ENCODE measurements around the gene KREMEN1.
"Not testable (repeated sequence)": the region's sequence is repeated elsewhere in the genome, so short reads cannot be mapped to it uniquely, and the experiment has no call there.

The KREMEN1 gene

DNA sequence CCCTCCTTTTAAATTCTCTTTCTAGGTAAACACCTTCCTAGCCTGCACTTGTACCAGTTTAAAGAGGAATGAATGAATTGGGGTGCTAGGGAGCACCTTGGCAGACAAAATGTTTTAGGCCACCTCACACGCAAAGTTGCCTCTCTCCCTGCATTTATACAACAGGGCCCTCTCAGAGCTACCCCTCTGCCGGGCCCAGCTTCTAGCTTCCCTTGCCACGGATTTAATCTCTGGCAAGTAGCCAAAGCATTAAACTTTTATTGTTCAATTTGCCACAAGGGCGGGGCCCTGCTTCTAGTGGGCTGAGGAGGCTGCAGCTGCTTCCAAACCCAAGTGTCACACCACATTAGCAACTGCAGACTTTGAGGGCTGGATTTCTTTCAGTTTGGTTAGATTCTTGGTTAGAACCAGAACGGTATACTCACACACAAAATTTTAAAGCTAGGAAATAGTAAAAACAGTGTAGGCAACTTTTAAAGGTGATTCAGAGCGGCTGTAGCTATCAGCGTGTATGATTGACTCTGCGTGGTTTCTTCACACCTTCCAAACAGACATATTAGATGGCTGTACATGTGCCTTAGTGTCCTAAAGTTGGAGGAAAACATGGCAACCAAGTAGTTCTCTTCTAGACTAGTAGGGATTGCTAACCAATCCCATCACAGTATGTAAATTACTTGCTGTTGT lies 6.5 kb downstream of the KREMEN1 start:
- DNase-seq: peak; percentile 91

DNA sequence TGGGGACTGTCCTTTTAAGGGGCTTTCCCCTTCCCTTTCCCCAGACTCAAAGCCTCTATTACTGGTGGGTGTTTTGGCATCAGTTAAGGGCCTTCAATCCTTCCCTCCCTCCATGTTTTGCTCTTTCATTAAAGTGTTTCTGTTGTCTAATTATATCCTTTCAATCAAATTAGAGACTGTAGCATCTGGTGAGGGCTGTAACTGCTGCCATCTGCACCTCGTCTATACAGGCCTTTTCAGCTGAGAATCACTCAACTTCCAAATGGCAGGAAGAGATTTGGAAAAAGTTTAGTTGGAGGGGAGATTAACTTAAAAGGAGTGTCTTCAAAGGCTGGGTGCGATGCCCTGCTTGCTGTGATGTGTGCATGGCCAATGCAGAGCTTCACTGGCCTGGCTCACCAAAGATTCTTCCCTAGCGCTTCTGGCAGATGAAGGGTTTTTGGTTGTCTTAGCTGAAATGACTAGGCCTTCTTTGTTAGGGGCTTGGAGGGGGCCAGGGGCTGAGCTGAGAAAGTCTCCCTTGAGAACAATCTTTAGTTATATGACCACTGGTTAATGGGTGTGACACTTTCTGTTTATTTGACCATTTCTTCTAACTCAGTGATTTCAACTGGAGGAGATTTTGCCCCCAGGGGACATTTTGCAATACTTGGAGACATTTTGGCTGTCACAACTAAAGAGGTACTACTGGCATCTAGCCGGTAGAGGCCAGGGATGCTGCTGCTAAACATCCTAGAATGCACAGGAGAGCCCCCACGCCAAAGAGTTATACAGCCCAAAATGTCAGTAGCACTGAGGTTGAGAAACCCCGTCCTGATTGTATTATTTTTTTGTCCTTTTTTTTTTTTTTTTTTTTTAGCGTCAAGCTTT lies 7.5 kb downstream of the KREMEN1 start:
- DNase-seq: no peak

DNA sequence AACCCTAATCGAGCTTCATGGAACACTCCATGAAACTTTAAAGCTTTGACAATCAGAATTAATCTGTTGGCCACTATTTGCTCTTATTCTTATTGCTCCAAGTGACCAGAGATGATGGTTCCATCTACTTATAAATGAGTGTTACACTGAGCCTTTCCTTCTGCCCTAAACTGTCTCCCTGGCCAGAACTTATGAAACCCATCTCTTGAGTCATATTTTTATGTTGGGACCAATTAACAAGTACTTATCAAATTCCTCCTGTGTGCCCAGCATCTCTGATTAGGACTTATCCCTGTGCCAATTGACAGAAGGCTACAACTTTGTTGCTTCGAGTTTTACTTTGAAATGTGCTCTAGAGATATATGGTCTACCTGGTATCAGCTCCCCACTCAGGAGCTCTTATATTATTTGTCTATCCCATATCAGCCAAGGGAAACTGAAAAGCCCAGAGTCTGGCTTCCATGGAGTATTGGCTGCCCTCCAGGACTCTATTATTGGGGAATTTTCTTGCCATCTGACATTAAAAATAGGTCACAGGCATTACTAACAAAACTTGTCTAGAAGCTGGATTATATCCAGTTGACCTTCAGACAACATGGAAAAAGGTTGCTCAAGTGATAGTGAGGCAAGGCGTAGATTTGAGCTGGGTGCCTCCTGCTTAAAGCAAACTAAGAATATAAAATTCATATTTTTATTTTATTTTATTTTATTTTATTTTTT lies 8.8 kb downstream of the KREMEN1 start:
- DNase-seq: peak; percentile 49

DNA sequence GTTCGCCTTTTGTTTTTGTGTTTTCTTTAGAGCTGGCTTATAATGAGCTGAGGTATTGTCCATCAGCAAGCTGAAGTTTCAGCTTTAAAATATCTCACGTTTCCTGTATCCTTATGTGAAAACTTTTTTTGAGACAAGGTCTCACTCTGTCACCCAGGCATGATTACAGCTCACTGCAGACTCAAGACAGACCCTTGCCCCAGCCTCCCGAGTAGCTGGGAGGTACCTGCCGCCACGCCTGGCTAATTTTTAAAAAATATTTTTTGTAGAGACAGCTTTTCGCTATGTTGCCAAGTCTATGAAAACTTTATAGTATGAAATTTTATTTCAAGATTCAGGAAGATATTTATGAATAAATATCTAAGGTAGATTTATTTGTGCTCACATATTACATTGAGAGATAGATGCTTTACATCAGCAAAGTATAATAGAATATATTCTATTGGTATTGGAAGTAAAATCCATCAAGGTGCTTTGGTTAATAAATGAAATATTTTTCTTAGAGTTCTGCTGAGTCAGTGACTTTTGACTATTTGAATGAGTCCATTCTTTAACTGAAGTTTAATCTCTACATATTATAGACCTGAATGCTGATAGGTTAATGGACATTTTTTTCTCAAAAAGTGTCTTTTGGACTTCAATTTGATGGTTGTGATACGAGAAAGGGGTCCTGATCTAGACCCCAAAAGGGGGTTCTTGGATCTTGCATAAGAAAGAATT lies 10.2 kb downstream of the KREMEN1 start:
- no peak for DNase-seq

DNA sequence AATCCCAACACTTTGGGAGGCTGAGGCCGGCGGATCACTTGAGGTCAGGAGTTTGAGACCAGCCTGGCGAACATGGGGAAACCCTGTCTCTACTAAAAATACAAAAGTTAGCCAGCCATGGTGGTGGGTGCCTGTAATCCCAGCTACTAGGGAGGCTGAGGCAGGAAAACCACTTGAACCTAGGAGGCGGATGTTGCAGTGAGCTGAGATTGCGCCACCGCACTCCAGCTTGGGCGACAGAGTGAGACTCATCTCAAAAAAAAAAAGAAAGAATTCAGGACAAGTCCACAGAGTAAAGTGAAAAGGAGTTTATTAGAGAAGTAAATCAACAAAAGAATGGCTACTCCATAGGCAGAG lies 10.7 kb downstream of the KREMEN1 start:
- not testable (repeated sequence) for DNase-seq

DNA sequence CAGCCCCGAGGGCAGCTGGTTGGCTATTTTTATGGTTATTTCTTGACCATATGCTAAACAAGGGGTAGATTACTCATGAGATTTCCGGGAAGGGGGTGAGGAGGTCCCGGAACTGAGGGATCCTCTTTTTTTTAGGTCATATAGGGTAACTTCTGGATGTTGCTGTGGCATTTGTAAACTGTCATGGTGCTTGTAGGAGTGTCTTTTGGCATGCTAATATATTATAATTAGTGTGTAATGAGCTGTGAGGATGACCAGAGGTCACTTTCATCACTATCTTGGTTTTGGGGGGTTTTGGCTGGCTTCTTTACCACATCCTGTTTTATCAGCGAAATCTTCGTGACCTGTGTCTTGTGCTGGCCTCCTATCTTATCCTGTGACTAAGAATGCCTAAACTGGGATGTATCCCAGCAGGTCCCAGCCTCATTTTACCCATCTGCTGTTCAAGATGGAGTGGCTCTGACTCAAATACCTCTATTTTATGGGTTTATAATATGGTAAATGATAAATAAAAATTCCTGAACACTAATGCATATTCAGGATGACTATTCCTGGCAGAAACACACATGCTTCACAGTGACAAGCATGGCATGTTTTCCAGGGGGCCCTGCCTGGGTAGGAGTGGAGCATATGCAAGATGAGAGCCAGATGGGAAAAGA lies 11.2 kb downstream of the KREMEN1 start:
- DNase-seq: peak; percentile 74

DNA sequence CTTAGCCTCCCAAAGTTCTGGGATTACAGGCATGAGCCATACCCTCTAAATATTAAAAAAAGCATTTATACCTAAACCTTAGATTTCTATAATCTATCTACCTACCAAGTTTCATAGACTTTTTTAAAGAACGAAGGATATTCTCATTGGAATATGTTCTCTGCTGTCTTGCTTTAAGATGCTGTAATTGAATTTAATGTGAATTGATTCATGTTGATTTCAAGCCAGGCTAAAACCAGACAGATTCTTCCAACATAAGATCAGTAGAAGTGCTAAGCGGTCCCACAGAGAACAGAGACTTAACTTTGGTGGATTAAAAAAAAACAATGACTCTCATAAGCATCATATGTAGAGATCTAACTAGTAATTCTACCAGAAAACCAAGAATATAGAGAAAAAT lies 14.2 kb downstream of the KREMEN1 start:
- no peak for DNase-seq

DNA sequence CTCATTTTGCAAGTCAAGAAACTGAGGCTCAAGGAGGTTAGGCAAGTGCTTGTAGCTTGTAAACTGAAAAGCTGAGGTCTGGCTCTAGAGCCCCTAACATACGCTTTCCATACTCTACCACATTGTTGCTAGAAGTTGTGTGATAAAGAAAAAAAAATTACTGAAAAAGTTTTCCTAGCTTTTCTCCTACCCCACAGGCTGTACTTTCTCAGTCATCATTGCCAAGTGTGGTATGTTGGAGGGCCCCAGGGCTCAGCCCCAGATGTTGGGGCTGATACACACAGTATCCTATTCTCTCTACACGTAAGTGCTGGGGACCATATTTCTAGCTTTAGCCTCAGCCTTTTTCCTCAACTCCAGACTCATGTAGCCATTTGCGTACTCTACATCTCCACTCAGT lies 16.0 kb downstream of the KREMEN1 start:
- DNase-seq: peak; percentile 57

DNA sequence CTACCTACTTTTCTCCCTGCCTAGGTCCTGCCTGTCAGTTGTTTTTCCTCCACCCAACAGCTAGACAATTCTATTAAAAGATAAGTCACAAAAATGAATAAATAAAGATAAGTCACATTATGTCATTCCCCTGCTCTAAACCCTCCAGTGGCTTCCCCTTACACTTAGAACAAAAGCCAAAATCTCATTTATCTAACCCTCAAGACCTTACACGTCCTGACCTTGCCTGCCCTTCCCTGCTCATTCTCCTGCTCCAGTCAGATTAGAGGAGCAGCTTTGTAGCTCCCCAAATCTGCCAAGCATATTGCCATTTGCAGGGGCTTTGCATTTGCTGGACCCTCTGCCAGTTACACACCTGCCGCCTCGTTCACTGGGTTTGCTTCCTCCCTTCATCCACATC lies 16.7 kb downstream of the KREMEN1 start:
- DNase-seq: peak; percentile 63

DNA sequence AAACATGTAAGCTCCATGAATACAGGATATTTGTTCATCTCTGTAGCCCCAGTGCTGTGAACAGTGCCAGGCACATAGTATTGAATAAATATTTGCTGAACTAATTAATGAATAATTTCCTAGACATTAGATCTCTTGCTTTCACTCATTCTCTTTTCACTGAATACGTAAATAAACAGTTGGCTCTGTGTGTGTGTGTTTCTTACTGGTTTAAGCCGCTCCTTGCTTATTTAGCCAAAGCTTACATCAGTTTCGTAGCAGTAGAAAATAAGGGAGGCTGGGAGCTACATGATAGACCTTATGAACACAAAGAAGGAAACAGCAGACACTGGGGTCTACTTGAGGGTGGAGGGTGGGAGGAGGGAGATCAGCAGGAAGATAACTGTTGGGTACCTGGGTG lies 17.2 kb downstream of the KREMEN1 start:
- DNase-seq: no peak

DNA sequence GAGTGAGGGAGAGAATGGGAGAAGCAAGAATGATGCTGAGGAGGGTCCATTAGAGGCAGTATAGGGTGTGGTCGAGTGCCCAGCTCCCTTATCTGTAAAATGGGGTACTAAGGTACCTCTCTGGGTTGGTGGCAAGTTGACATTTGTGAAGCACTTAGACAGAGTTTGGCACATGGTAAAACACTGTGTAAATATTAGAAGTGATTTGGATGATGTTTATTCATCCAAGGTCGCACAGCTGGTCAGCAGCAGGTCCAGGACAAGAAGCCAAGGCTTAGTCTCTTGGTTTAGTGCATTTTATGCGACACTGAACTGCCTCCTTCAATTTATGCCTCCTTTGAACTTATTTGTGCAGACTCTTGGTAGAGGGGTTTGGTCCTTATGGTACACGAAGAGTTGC lies 19.4 kb downstream of the KREMEN1 start:
- no peak for DNase-seq

DNA sequence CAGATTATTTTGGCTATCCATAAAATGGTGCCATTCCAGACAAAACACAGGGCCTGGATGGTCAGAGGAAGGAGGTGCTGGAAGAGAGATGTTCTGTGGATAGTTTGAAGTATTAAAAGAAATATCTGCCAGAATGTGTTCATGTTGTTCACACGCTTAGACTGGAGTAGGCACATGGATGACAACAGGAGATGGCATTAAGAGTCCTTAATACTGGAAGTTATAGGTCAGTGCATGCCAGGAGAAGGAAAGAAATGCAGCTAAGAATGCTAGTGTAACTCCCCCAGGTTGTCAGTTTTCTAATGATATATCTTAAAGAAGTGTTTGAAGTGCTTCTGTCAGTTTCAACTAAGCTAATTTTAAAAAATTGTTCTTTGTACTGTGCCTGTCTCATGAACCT lies 20.2 kb downstream of the KREMEN1 start:
- DNase-seq: no peak

DNA sequence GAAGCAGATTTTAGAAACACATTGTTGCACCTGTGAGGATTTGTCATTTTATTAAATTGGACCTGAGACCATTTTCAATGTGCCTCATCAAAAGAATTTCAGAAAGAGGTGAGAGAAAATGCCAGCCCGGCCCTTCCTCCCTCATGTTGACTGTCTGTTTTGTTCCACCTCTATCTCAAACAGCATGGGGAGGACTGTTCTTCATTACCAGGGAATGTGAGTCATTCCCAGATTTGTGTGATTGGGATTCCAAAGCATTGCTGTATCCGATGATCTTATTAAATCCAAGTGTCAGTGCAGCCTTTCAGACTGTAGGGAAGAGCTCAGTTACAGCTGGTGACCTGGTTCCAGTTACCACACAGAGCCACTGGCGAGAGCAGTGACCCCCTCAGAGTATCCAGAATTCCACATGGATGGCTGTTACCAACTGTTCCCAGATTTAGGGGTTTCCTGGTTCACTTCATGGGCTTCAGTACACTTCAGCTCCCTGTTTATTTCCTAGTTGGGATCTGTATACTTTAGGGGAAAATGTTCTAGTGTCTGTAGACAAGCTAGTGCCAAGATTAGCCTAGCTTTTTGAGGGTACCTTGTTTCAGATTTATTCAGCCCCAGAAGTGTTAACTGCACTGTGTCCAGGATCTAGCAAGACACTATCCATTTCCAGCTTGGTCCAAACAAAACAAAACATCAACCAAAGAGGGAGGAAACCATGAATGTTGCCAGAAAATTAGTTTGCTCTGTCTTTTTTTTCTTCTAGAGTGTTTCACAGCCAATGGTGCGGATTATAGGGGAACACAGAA lies 20.9 kb downstream of the KREMEN1 start:
- DNase-seq: no peak

DNA sequence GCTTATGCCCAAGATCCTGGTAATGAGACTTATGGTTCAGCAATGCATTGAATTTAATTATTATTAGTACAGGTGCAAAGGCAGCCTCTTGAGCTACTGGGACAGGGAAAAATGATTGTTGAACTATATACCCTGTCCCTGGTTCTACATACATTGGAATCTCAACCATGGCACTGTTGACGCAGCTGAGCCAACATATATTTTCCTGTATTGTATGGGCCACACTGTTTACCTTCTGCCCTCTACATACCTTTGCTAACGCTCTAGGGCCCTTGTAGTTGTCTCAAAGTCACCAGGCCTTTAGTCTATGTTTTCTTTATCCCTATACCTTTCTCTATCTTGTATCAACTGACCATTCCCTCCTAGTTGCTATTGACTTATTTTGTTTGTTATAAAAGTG lies 22.6 kb downstream of the KREMEN1 start:
- DNase-seq: no peak

DNA sequence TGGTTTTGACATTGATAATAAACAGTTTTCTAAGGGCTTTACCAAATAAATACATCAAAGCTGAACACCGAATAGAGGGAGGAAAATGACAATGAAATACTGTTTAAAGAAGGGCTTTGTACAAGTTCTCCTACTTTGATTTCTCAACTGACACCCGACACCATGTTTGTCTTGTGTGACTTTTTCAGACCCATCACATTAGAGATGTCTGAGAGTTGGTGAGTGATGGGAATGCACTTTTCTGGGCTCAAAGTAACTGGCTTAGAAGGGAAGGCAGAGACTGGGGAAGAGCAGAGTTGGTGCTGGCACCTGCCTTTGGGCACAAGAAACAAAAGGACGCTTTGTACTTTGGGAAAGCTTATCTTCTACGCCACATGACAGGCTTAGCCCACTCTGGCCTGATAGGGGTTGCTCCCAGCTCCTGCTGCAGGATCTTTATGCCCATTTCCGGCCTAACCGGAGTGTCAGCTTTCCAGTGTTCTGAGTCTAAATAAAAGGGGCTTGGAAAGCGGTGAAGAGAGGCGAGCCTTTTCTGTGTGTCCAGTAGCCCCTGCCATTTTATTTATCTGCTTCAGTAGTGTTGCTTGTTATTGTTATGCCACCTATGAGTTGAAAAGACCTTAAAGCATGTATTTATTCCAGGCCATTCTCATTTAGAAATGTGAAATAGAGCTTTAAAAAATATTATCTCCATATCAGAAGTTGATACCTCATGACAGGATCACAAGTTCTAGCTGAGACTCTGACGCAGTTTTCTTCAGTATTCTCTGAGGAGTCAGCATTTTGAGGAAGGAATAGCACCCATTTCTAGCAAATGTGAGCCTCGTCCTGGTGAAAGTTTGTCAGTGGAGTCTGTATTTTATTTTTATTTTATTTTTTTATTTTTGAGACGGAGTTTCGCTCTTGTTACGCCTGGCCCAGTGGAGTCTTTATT lies 24.2 kb downstream of the KREMEN1 start:
- peak; percentile 98 for DNase-seq

DNA sequence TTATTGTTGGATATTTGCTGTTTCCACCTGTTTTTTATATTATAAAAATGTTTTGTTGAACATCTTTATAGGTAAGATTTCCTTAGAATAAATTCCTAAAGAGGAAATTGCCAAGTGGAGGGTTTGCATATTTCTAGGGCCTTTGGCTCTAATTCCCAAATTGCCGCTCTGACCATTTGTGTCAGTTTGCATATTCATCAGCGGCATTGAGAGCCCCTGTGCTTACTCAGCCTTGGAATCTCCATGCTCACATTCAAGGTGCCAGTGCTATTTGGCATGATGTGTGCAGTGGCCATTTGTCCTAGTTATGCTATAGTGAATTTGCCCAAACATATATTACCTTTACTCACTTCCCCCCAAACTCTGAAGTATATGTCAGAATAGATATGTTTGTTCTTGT lies 25.5 kb downstream of the KREMEN1 start:
- no peak for DNase-seq

DNA sequence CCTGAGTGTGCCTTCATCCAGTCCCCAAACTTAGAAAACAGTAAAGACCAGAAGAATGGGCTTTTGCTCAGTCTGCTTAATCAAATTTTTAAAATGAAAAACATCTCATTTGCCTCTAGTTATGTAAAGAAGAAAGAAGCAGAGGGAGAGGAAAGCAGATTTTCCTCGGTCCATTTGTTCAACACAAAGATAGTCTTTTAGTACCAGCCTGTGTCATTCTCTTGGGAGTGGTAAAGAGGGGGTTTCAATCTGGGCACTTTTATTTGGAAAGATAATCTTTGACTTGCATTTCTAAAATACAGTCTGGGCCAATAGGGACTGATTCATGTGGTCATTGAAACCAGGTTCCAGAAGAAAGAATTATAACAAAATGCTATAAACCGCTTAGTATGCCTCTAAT lies 29.5 kb downstream of the KREMEN1 start:
- no peak for DNase-seq

DNA sequence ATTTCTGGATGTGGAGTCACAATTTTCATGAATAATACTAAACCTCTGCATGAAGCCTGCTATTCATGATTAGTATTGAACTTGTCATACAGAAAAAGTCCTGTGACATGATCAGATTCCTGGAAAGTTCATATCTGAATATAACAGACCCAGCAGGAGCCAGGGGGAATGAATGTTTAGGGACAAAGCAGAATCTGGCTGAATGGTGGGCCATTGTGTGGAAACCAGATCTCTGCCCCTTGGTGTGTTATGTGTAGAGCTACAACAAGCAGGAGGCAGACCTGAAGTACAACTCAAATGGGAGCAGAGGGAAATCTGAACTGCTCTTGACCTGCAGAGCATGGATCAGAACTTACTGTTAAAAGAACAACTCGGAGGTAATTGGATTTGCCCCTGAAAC lies 30.3 kb downstream of the KREMEN1 start:
- peak; percentile 54 for DNase-seq

DNA sequence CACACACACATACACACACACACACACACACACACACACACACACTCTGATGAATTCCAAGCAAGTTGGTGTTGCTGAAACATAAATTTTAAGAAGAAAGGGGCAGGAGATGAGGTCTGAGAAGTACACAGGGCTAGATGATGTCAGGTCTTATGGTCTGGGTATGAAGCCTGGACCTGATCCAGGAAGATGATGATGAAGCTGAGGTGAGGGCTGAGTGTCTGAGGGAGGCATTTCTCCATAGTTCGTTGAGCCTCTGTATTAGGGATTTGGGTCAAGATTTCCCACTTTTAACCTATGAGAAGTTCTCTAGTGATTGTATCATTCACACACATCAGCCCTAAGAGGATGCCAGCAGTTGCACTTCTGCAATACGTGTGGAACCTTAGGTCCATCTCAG lies 32.6 kb downstream of the KREMEN1 start:
- DNase-seq: no peak

DNA sequence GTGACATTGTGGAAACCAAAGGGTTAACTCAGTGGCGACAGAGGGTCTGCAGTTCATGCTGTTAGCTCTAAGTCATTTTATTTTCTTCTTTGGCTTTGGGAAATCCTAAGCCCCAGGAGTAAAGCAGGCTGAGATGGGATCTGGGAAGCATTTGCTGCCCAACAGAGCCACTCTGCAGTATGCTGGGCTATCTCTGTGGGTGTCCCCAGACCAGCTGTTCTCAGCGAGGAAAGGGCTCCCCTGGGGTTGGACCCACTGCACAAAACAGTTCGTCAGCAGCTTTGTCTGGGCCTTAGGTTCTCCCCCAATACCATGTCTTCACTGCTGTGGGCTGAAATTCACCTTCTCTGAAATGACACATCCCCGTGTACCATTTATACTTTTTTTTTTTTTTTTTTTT lies 34.0 kb downstream of the KREMEN1 start:
- DNase-seq: no peak

DNA sequence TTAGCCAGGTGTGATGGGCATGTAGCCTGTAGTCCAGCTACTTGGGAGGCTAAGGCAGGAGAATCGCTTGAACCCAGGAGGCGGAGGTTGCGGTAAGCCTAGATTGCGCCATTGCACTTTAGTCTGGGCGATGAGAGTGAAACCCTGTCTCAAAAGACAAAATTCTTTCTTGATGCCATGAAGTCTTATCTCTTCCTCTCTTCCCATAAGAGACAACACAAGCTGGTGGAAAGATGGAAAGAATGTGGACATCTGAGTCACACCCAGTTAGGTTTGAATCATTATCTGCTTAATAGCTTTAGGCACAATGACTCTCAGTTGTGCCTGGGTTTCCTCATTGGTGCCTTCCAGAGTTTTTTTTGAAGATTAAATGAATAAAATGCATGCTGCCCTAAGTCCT lies 35.3 kb downstream of the KREMEN1 start:
- no peak for DNase-seq

Measured in hematopoietic multipotent progenitor cell treated with erythropoietin and hydrocortisone succinate and interleukin-3 and kit ligand, for 8 days (in vitro differentiated cells).